Natural killer cell (primary cell): Measurements from ENCODE around the gene CSGALNACT2. TPM values are rescaled to one million over a fixed set of nuclear protein-coding genes. Genes with fewer than 3 reads are reported as not detected.

ENCODE experiments used
- ATAC-seq, 3 donors: fragments of 150-1000 bp in 2 of 3; fragments of 200-7000 bp in 1 of 3; cut with Tn5 transposase; 1 replicate in 1 of 3; 2 replicates in 2 of 3; pipeline ENCODE4 v1.10.0; 2021; ENCODE audit warnings: mild to moderate bottlenecking in 2 of 3, moderate library complexity in 2 of 3
- DNase-seq, 2 donors: peaks; one replicate each; pipeline versions ENCODE4 v3.0.0 to v3.0.0-alpha.2; 2013 to 2021; ENCODE audit warnings: mixed read lengths in 1 of 2
- H3K27ac ChIP-seq: one replicate; pipeline ENCODE4 v1.5.1; 2013; ENCODE audit warnings: mild to moderate bottlenecking, low read length
- H3K27me3 ChIP-seq: one replicate; pipeline ENCODE4 v1.6.1; 2013; ENCODE audit warnings: low read length; ENCODE audit not compliant: control insufficient read depth, insufficient read depth
- H3K36me3 ChIP-seq: one replicate; pipeline ENCODE4 v1.6.1; 2013; ENCODE audit warnings: low read length; ENCODE audit not compliant: control insufficient read depth, insufficient read depth
- H3K4me1 ChIP-seq: one replicate; pipeline ENCODE4 v1.6.1; 2013; ENCODE audit warnings: low read length; ENCODE audit not compliant: control insufficient read depth, insufficient read depth
- H3K4me3 ChIP-seq: one replicate; pipeline ENCODE4 v1.5.1; 2013; ENCODE audit warnings: low read length
- H3K9me3 ChIP-seq: one replicate; pipeline ENCODE4 v1.6.1; 2013; ENCODE audit warnings: low read length; ENCODE audit not compliant: control insufficient read depth, insufficient read depth
- H3K27ac Mint-ChIP-seq, 2 donors: one replicate each; pipeline ENCODE4 v1.8.0; 2022; ENCODE audit warnings: mild to moderate bottlenecking in 2 of 2, mixed read lengths in 2 of 2, moderate library complexity in 1 of 2
- H3K27me3 Mint-ChIP-seq, 2 donors: one replicate each; pipeline ENCODE4 v1.8.0; 2022; ENCODE audit warnings: low read depth in 2 of 2, mixed read lengths in 2 of 2
- H3K36me3 Mint-ChIP-seq: one replicate; pipeline ENCODE4 v1.8.0; 2022; ENCODE audit warnings: mixed read lengths
- H3K4me1 Mint-ChIP-seq, 2 donors: one replicate each; pipeline ENCODE4 v1.8.0; 2022; ENCODE audit warnings: mixed read lengths in 2 of 2
- H3K4me3 Mint-ChIP-seq: one replicate; pipeline ENCODE4 v1.8.0; 2022; ENCODE audit warnings: mild to moderate bottlenecking, moderate library complexity, mixed read lengths
- H3K9me3 Mint-ChIP-seq, 2 donors: one replicate each; pipeline ENCODE4 v1.8.0; 2022; ENCODE audit warnings: mixed read lengths in 2 of 2
- WGBS: methylation state at CpG from one replicate; pipeline ENCODE4 v1.1.7; 2013; ENCODE audit warnings: missing lambda C conversion rate; ENCODE audit not compliant: insufficient coverage; 5-methylcytosine and 5-hydroxymethylcytosine counted together
- intact Hi-C: fragments of 100-400 bp; cut with micrococcal nuclease; formaldehyde crosslinking; loops from one replicate; pipeline ENCODE4 v1.14.2; 2022
- total RNA-seq, 4 donors: library from RNA; stranded (reverse); fragments of 120-200 nt in 1 of 4; gene quantifications; one replicate each; pipeline versions ENCODE4 v1.2.3 to v1.2.4, GENCODE V29; 2013 to 2022
- TF ChIP-seq, protein P1 (sequence below): fragments of 200-600 bp; IDR thresholded peaks from one replicate; pipeline ENCODE4 v1.8.0; 2022; ENCODE audit warnings: antibody characterized with exemption

The CSGALNACT2 gene
- total RNA-seq, 3 donors from 2014 or later (not counting 1 experiment from before 2014, with no cell fraction given) = 49.9 to 57.4 (median 52.8) TPM

DNA sequence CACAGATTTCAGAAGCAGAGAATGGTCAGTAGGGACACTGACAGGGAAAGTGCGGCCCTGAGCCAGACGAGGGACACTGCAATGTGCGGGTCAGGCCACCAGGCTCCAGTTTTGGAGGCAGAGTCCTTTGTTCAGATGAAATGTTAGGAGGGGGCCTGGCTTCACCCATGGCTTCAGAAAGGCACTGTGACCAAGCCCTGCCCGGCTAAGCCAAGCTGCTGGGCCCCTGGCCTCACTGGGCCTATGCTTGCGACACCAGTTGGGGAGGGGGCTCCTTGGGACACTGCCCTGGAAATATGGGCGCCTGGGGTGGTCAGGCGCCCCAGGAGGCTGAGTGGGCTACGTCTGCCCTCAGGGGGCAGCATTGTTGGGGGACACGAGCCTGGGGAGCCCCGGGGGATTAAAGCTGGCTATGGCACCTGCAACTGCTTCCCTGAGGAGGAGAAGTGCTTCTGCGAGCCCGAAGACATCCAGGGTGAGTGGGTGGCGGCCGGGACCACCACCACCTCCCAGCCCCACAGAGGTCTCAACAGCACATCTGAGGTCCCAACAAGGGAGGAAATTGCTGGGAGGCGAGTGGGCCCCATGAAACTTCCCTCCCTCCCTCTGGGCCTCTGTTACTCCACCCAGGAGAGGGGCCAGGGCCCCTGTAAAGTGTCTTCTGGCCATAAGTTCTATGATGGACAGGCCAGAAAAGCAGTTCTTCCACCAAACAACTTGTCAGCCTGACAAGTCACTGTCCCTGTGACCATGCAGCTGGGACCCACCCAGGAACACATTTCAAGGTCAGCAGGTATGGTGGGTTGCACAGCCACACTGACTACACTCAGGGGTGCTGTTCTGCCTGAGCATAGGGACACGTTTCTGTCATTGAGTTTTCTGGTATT lies 24.8 kb upstream of the CSGALNACT2 start:
- Mint-ChIP-seq H3K4me3 (no peak overlapping the region), H3K27me3 (no peaks in the 10 kb centered on the region), H3K4me1 (peaks cover 0 to 5% of the 10 kb centered on the region in 2 donors), H3K9me3 (no peaks in the 10 kb centered on the region), H3K27ac (no peak overlapping the region), H3K36me3 (no peaks in the 10 kb centered on the region)
- intact Hi-C loops = no loop called here
- ATAC-seq (no peak), DNase-seq (no peak)
- Histone ChIP-seq H3K36me3 (no peaks in the 10 kb centered on the region), H3K27ac (no peak overlapping the region), H3K27me3 (no peaks in the 10 kb centered on the region), H3K4me3 (no peak overlapping the region), H3K9me3 (no peaks in the 10 kb centered on the region), H3K4me1 (peaks cover 7% of the 10 kb centered on the region)
- TF ChIP-seq, protein P1, sequence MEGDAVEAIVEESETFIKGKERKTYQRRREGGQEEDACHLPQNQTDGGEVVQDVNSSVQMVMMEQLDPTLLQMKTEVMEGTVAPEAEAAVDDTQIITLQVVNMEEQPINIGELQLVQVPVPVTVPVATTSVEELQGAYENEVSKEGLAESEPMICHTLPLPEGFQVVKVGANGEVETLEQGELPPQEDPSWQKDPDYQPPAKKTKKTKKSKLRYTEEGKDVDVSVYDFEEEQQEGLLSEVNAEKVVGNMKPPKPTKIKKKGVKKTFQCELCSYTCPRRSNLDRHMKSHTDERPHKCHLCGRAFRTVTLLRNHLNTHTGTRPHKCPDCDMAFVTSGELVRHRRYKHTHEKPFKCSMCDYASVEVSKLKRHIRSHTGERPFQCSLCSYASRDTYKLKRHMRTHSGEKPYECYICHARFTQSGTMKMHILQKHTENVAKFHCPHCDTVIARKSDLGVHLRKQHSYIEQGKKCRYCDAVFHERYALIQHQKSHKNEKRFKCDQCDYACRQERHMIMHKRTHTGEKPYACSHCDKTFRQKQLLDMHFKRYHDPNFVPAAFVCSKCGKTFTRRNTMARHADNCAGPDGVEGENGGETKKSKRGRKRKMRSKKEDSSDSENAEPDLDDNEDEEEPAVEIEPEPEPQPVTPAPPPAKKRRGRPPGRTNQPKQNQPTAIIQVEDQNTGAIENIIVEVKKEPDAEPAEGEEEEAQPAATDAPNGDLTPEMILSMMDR = no peak
- WGBS = 86% methylated on average over 15 of the region's 16 CpGs

- no peak overlapping the region for H3K27ac Mint-ChIP-seq
- no peak overlapping the region for H3K4me3 Mint-ChIP-seq
- H3K4me3 ChIP-seq = no peak overlapping the region
- intact Hi-C loops = no loop called here
- DNase-seq = no peak
- WGBS = 90% methylated on average over 24 of the region's 24 CpGs
- H3K36me3 Mint-ChIP-seq = no peaks in the 10 kb centered on the region
- no peak overlapping the region for H3K27ac ChIP-seq
- no peaks in the 10 kb centered on the region for H3K9me3 Mint-ChIP-seq
- H3K27me3 ChIP-seq = no peaks in the 10 kb centered on the region
- peaks cover 7% of the 10 kb centered on the region for H3K4me1 ChIP-seq
- TF ChIP-seq, protein P1 = no peak
- no peaks in the 10 kb centered on the region for H3K27me3 Mint-ChIP-seq
- no peak for ATAC-seq
- H3K4me1 Mint-ChIP-seq = peaks cover 0 to 11% of the 10 kb centered on the region in 2 donors
- no peaks in the 10 kb centered on the region for H3K9me3 ChIP-seq
- no peaks in the 10 kb centered on the region for H3K36me3 ChIP-seq
Observed at GRCh38 chr10:43114088-43114742, 24.0 kb upstream of the CSGALNACT2 start.

- peaks cover 12% of the 10 kb centered on the region for H3K4me1 ChIP-seq
- 86% methylated on average over 17 of the region's 17 CpGs for WGBS
- no peaks in the 10 kb centered on the region for H3K36me3 ChIP-seq
- Mint-ChIP-seq H3K4me3 (no peak overlapping the region), H3K4me1 (peaks cover 0 to 11% of the 10 kb centered on the region in 2 donors), H3K9me3 (no peaks in the 10 kb centered on the region), H3K36me3 (no peaks in the 10 kb centered on the region), H3K27ac (no peak overlapping the region), H3K27me3 (no peaks in the 10 kb centered on the region)
- no peaks in the 10 kb centered on the region for H3K27me3 ChIP-seq
- TF ChIP-seq, protein P1 = no peak
- DNase-seq (no peak), ATAC-seq (no peak)
- no peak overlapping the region for H3K27ac ChIP-seq
- no peak overlapping the region for H3K4me3 ChIP-seq
- intact Hi-C loops = no loop called here
- no peaks in the 10 kb centered on the region for H3K9me3 ChIP-seq
Observed at GRCh38 chr10:43114743-43115611, 23.3 kb upstream of the CSGALNACT2 start.
